ENCODE results near the gene PPFIA4. TPM values are rescaled to one million over a fixed set of nuclear protein-coding genes. Genes with fewer than 3 reads are reported as not detected.

PPFIA4 gene
- total and polyA plus RNA-seq, 9 of the 15 experiments (the other 6 are each of a cell fraction or from before 2014, with no cell fraction given), result 0.07 to 12.0 (median 0.70) TPM

DNA sequence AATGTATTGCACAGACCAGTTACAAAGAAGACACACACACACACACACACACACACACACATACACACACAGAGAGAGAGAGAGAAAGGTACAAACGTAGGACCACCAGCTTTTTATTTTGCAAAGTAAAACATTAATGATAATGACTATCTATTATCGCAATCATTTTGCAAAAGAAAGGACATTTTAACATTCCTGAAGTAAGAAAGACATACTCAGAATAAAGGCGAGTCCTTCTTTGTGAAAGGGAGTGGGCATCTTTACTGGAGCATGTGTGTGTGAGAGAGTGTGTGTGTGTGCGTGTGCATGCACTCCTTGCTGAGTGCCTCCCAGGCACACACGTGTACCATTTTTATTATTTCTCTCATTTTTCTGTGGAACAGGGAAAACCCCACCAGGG lies 28.4 kb downstream of the PPFIA4 start:
- in situ Hi-C loops (cut with MboI) (no loop called here), intact Hi-C loops (cut with micrococcal nuclease) (no loop called here)
- Histone ChIP-seq H3K4me1 (replicated peaks in 1 of 2; ENCODE audit: control insufficient read depth in 2 of 2, insufficient read depth in 2 of 2, low read length in 2 of 2) (peaks cover 0 to 9% of the 10 kb centered on the region in 2 experiments; a peak in 2 of 5 replicates), H3K27me3 (ENCODE audit: control insufficient read depth in 2 of 2, insufficient read depth in 2 of 2, low read length in 2 of 2) (peaks cover 62 to 91% of the 10 kb centered on the region in 2 experiments), H3K4me2 (ENCODE audit: insufficient read depth, low read length) (no peak overlapping the region), H3K4me3 (no peak overlapping the region), H3K9ac (ENCODE audit: insufficient read depth in 1 of 2, low read depth in 2 of 2, low read length in 2 of 2) (no peak overlapping the region), H4K20me1 (replicated peaks; ENCODE audit: control insufficient read depth, insufficient read depth, low read length) (peaks cover 11% of the 10 kb centered on the region; the same call in 1 of the 2 replicates), H3K79me2 (ENCODE audit: control insufficient read depth, insufficient read depth, low read length) (no peaks in the 10 kb centered on the region), H3K36me3 (ENCODE audit: control insufficient read depth, insufficient read depth, low read length) (no peaks in the 10 kb centered on the region), H3K27ac (ENCODE audit: extremely low read depth, low read depth, low read length) (no peak overlapping the region), H2AFZ (ENCODE audit: low read depth, low read length) (no peak overlapping the region), H3K9me1 (ENCODE audit: control insufficient read depth, insufficient read depth, low read length) (no peaks in the 10 kb centered on the region), H3K9me3 (replicated peaks; ENCODE audit: control insufficient read depth, insufficient read depth, low read depth, low read length) (no peaks in the 10 kb centered on the region)
- FAIRE-seq (no peak), DNase-seq (ENCODE audit: extremely low read depth in 1 of 4, low spot score in 3 of 4) (no peak), ATAC-seq (no peak)
- CTCF ChIA-PET (ENCODE audit: low intra/inter-chr PET ratio), result no interaction called here
- no peak for TF ChIP-seq KDM2B (CRISPR knock-in tag; IDR thresholded peaks at IDR 0.05)
- no peak for TF ChIP-seq RUNX1 (IDR thresholded peaks at IDR 0.05; ENCODE audit: low read depth)
- TF ChIP-seq, protein P1, sequence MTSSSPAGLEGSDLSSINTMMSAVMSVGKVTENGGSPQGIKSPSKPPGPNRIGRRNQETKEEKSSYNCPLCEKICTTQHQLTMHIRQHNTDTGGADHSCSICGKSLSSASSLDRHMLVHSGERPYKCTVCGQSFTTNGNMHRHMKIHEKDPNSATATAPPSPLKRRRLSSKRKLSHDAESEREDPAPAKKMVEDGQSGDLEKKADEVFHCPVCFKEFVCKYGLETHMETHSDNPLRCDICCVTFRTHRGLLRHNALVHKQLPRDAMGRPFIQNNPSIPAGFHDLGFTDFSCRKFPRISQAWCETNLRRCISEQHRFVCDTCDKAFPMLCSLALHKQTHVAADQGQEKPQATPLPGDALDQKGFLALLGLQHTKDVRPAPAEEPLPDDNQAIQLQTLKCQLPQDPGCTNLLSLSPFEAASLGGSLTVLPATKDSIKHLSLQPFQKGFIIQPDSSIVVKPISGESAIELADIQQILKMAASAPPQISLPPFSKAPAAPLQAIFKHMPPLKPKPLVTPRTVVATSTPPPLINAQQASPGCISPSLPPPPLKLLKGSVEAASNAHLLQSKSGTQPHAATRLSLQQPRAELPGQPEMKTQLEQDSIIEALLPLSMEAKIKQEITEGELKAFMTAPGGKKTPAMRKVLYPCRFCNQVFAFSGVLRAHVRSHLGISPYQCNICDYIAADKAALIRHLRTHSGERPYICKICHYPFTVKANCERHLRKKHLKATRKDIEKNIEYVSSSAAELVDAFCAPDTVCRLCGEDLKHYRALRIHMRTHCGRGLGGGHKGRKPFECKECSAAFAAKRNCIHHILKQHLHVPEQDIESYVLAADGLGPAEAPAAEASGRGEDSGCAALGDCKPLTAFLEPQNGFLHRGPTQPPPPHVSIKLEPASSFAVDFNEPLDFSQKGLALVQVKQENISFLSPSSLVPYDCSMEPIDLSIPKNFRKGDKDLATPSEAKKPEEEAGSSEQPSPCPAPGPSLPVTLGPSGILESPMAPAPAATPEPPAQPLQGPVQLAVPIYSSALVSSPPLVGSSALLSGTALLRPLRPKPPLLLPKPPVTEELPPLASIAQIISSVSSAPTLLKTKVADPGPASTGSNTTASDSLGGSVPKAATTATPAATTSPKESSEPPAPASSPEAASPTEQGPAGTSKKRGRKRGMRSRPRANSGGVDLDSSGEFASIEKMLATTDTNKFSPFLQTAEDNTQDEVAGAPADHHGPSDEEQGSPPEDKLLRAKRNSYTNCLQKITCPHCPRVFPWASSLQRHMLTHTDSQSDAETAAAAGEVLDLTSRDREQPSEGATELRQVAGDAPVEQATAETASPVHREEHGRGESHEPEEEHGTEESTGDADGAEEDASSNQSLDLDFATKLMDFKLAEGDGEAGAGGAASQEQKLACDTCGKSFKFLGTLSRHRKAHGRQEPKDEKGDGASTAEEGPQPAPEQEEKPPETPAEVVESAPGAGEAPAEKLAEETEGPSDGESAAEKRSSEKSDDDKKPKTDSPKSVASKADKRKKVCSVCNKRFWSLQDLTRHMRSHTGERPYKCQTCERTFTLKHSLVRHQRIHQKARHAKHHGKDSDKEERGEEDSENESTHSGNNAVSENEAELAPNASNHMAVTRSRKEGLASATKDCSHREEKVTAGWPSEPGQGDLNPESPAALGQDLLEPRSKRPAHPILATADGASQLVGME (CRISPR knock-in tag; IDR thresholded peaks at IDR 0.05), result no peak
- no peak for TF ChIP-seq SAP30 (IDR thresholded peaks at IDR 0.05; ENCODE audit: borderline replicate concordance, insufficient read depth, low read depth, low read length, poor library complexity, severe bottlenecking)
- TF ChIP-seq, protein P2, sequence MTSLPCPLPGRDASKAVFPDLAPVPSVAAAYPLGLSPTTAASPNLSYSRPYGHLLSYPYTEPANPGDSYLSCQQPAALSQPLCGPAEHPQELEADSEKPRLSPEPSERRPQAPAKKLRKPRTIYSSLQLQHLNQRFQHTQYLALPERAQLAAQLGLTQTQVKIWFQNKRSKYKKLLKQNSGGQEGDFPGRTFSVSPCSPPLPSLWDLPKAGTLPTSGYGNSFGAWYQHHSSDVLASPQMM (CRISPR knock-in tag; IDR thresholded peaks at IDR 0.05), result no peak
- no peak for TF ChIP-seq ETV6 (IDR thresholded peaks at IDR 0.05; ENCODE audit: borderline replicate concordance in 1 of 2, low read depth in 2 of 2, low read length in 1 of 2)
- no peak for TF ChIP-seq ETV6 (CRISPR knock-in tag; IDR thresholded peaks at IDR 0.05; ENCODE audit: borderline replicate concordance)
- no TSS peak for BruUV-seq (replicated peaks)
- POLR2A ChIA-PET, result interaction anchor here (0.6 to 0.9 kb wide), 3 partner anchors 26 to 192 kb away, joined by 3 to 7 read pairs (median 3); no protein-coding TSS in a partner anchor
- 1% methylated on average over 5 of the region's 5 CpGs for WGBS (ENCODE audit: insufficient coverage, low coverage, missing lambda C conversion rate)
